Peyer's patch (tissue), 4 donors: ENCODE results near the gene CTNS. TPM values are rescaled to one million over a fixed set of nuclear protein-coding genes. Genes with fewer than 3 reads are reported as not detected.

Experiments used
- DNase-seq, 3 donors: peaks; one replicate each; pipeline ENCODE4 v3.0.0-alpha.2; 2017 to 2019
- H3K27ac ChIP-seq, 4 donors: fragments of 200-600 bp; sonication (generic); one replicate each; pipeline ENCODE4 v1.5.1; 2016 to 2019
- H3K27me3 ChIP-seq, 2 donors: fragments of 200-600 bp; sonication (generic); one replicate each; pipeline ENCODE4 v1.5.1; 2019
- H3K36me3 ChIP-seq, 3 donors: fragments of 200-600 bp; sonication (generic); one replicate each; pipeline ENCODE4 v1.5.1; 2016 to 2019
- H3K4me1 ChIP-seq, 4 donors: fragments of 200-600 bp; sonication (generic); one replicate each; pipeline ENCODE4 v1.5.1; 2016 to 2019
- H3K4me3 ChIP-seq, 4 donors: fragments of 200-600 bp; sonication (generic); 1 replicate in 3 of 4; 2 replicates in 1 of 4; pipeline ENCODE4 v1.5.1; 2016 to 2019; ENCODE audit warnings: mild to moderate bottlenecking in 1 of 4
- H3K9me3 ChIP-seq, 4 donors: fragments of 200-600 bp; sonication (generic); one replicate each; pipeline ENCODE4 v1.5.1; 2016 to 2019; ENCODE audit warnings: mild to moderate bottlenecking in 1 of 4
- POLR2A ChIP-seq, 2 donors: fragments of 450-650 bp; IDR thresholded peaks; one replicate each; pipeline ENCODE4 v1.5.1; 2017; ENCODE audit warnings: antibody characterized with exemption in 2 of 2, mild to moderate bottlenecking in 2 of 2, moderate library complexity in 2 of 2
- total RNA-seq, 4 donors: library from RNA; depleted of rRNA; stranded (reverse); fragments of >200 nt; gene quantifications; one replicate each; pipeline ENCODE4 v1.1.0, GENCODE V29; 2016
- TF ChIP-seq, protein P1 (sequence below), 6 experiments: fragments of 450-650 bp in 4 of 6; fragments of 200-600 bp in 2 of 6; sonication (generic) in 1 of 6; IDR thresholded peaks; one replicate each; pipeline ENCODE4 v1.5.1; 2017 to 2019; ENCODE audit warnings: antibody characterized with exemption in 6 of 6, mild to moderate bottlenecking in 3 of 6, moderate library complexity in 1 of 6

CTNS gene
- total RNA-seq, 4 donors from 2014 or later: 21.5 to 30.1 (median 27.7) TPM

DNA sequence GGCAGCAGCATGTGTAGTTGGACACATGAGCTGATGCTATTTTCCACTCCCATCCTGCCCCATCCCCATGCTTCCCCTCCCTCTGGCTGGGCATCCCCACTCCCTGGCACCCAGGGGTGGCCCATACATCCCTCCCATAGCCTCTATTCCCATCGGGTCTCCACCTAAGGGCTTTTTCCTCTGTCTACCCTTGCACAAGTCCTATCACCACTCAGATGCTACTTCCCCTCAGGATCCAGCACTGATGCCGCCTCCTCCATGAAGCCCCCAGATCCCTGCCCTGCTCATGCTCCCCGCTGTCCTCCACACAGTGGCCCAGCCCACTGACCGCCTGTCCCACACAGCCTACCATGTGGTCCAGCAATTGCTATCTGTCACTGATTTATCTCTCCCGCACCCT is 43.2 kb upstream of the CTNS start:
- peaks cover 0 to 42% (median 0%) of the 10 kb centered on the region in 3 donors for H3K36me3 ChIP-seq

DNA sequence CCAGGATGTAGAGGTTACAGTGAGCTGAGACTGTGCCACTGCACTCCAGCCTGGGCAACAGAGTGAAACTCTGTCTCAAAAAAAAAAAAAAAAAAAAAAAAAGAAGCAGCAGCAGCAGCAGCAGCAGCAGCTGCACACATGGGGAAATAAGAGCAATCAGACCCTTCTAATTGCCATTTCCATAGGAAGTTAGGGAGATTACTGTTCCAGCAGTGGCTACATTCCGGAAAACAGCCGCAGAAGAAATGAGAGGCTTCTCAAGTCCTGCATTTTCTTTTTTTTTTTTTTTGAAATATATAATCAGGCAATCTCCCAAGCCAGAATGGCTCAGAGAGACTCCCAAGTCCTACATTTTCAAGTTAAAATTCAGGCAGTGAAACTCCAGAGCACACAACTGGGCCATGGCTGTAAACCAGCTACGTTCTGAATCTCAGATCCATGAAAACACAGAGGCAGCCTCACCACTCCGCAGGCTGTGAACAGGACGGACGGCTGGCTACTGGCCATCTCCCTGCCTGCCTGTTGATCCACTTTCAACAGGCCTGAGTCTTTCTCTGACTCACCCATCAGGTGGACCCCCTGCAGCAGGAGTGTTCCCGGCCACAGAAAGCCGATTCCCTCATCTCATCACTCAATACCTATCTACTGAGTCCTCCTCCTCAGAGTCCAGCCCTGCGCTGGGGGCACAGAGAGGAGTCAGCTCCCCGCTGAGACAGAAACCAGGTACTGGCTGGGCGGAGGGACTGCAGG is 42.3 kb upstream of the CTNS start:
- Histone ChIP-seq H3K4me1 (no peaks in the 10 kb centered on the region), H3K27me3 (no peaks in the 10 kb centered on the region), H3K9me3 (no peaks in the 10 kb centered on the region), H3K36me3 (peaks cover 0 to 36% (median 0%) of the 10 kb centered on the region in 3 donors), H3K27ac (no peak overlapping the region), H3K4me3 (no peak overlapping the region)
- no peak for TF ChIP-seq POLR2A (IDR thresholded peaks at IDR 0.05)
- TF ChIP-seq, protein P1, sequence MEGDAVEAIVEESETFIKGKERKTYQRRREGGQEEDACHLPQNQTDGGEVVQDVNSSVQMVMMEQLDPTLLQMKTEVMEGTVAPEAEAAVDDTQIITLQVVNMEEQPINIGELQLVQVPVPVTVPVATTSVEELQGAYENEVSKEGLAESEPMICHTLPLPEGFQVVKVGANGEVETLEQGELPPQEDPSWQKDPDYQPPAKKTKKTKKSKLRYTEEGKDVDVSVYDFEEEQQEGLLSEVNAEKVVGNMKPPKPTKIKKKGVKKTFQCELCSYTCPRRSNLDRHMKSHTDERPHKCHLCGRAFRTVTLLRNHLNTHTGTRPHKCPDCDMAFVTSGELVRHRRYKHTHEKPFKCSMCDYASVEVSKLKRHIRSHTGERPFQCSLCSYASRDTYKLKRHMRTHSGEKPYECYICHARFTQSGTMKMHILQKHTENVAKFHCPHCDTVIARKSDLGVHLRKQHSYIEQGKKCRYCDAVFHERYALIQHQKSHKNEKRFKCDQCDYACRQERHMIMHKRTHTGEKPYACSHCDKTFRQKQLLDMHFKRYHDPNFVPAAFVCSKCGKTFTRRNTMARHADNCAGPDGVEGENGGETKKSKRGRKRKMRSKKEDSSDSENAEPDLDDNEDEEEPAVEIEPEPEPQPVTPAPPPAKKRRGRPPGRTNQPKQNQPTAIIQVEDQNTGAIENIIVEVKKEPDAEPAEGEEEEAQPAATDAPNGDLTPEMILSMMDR (IDR thresholded peaks at IDR 0.05): no peak
- no peak for DNase-seq

More for the DNA sequence above, 43.2 kb upstream of the CTNS start:
- no peak for DNase-seq
- H3K27ac ChIP-seq: no peak overlapping the region
- no peak overlapping the region for H3K4me3 ChIP-seq
- no peaks in the 10 kb centered on the region for H3K9me3 ChIP-seq
- H3K4me1 ChIP-seq: no peaks in the 10 kb centered on the region
- no peaks in the 10 kb centered on the region for H3K27me3 ChIP-seq
- no peak for TF ChIP-seq POLR2A (IDR thresholded peaks at IDR 0.05)
- TF ChIP-seq, protein P1 (IDR thresholded peaks at IDR 0.05): no peak

DNA sequence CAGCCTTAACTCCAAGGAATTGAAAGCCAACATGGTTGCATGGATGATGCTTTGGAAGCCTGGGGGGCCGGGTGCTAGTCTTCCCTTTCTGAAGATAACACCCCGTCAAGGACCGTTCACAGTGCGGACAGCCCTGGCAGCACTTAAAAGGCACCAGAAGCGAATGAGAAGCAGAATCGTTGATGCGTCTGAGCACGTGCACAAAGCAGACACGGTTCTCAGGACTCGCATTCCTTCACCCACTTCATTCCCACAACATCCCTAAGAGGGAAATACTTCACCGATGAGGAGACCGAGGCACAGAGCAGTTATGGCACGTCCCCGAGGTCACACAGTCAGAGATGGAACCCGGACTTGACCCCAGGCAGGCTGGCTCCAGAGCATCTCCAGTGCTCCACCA is 41.6 kb upstream of the CTNS start:
- H3K36me3 ChIP-seq: peaks cover 0 to 28% (median 0%) of the 10 kb centered on the region in 3 donors
- TF ChIP-seq, protein P1 (IDR thresholded peaks at IDR 0.05): no peak
- no peak for TF ChIP-seq POLR2A (IDR thresholded peaks at IDR 0.05)
- no peaks in the 10 kb centered on the region for H3K4me1 ChIP-seq
- H3K27me3 ChIP-seq: no peaks in the 10 kb centered on the region
- H3K9me3 ChIP-seq: no peaks in the 10 kb centered on the region
- no peak for DNase-seq
- H3K27ac ChIP-seq: no peak overlapping the region
- H3K4me3 ChIP-seq: no peak overlapping the region

DNA sequence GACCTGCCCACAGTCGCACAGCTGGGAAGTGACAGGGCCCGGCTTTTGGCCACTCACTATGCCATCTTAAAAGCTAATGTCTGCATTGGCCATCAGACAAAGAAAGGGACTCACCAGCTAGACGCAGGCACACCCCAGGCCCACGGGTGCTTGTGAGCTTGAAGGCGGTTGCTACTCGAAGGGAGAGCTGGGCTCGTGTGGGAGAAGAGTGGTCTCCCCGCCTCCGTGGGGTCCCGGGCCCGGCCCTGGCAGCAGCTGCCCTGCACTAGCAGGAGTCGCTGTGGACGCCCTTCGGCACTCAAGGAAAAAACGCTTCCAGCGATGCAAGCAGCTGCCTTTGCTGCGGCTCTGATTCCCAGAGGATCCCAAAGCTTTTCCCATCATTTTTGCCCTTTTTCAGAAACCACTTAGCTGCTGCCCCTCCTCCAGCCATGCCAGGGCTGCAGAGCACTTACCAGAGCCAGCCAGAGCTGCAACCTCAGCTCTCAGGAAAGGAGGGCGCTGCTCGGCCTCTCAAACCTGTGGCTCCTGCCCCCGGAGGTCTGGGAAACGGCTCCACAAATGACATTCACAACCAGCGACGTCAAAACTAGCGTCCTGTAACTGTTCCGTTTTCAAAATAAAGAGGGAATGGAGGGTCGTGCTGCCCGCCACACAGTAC is 39.6 kb upstream of the CTNS start:
- Histone ChIP-seq H3K36me3 (peaks cover 0 to 9% (median 0%) of the 10 kb centered on the region in 3 donors), H3K27ac (no peak overlapping the region), H3K9me3 (no peaks in the 10 kb centered on the region), H3K27me3 (no peaks in the 10 kb centered on the region), H3K4me3 (no peak overlapping the region), H3K4me1 (no peaks in the 10 kb centered on the region)
- no peak for TF ChIP-seq POLR2A (IDR thresholded peaks at IDR 0.05)
- TF ChIP-seq, protein P1 (IDR thresholded peaks at IDR 0.05): no peak
- DNase-seq: no peak

DNA sequence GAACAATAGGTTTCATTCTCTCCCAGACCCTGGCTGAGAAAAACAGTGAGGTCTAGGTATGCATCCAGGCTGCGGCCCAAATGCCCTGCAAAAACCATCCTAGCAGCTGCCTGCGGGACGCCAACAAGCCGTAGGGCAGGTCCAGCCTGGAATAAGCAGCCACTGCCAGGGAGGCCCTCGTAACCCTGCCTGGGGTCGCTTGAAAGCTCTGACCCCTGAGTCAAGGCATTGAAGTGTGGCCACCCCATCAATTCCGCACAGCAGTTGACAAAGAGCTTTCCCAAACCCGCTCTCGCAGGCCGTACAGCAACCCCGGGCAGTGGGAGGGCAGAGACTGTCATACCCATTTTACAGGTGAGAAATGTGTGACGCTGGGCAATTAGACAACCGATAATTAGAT is 38.5 kb upstream of the CTNS start:
- no peak overlapping the region for H3K4me3 ChIP-seq
- no peak overlapping the region for H3K27ac ChIP-seq
- H3K9me3 ChIP-seq: no peaks in the 10 kb centered on the region
- H3K27me3 ChIP-seq: no peaks in the 10 kb centered on the region
- peaks cover 0 to 3% (median 0%) of the 10 kb centered on the region in 3 donors for H3K36me3 ChIP-seq
- DNase-seq: no peak
- H3K4me1 ChIP-seq: no peaks in the 10 kb centered on the region
- TF ChIP-seq POLR2A (IDR thresholded peaks at IDR 0.05): no peak
- TF ChIP-seq, protein P1 (IDR thresholded peaks at IDR 0.05): no peak
